ENCODE measurements around the gene VARS1. TPM values are rescaled to one million over a fixed set of nuclear protein-coding genes. Genes with fewer than 3 reads are reported as not detected.

VARS1 gene
- total RNA-seq, 1 experiment from 2014 or later: 89.8 TPM

DNA sequence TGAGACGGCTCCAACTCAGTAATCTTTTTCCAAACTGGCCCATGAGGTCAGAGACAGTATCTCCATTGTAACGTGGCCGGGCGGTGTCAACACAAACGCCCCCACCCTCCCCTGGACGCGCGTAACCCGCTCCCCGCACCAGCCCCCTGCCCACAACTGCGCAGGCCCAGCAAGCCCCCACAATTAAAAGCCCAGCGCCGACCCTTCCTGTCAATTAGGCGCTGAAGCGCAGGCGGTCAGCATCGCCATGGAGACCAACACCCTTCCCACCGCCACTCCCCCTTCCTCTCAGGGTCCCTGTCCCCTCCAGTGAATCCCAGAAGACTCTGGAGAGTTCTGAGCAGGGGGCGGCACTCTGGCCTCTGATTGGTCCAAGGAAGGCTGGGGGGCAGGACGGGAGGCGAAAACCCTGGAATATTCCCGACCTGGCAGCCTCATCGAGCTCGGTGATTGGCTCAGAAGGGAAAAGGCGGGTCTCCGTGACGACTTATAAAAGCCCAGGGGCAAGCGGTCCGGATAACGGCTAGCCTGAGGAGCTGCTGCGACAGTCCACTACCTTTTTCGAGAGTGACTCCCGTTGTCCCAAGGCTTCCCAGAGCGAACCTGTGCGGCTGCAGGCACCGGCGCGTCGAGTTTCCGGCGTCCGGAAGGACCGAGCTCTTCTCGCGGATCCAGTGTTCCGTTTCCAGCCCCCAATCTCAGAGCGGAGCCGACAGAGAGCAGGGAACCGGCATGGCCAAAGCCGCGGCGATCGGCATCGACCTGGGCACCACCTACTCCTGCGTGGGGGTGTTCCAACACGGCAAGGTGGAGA is 19.7 kb upstream of the VARS1 start, which contains the start of the genes HSPA1A and HSPA1L:
HSPA1A (plus strand) TSS at position 519 of the 814 bp plus-strand sequence; CDS start at position 733, 214 bp downstream.
HSPA1L (minus strand) TSS at position 259 of the 814 bp plus-strand sequence. CDS start 3,311 bp downstream, outside the sequence.
- H3K4me3 ChIP-seq (ENCODE audit: low read length): peak within 1 kb of the TSS; percentile 87
- peak within 1 kb of the TSS; percentile 76 for H2AFZ ChIP-seq (ENCODE audit: low read length)
- peak within 1 kb of the TSS; percentile 84 for H3K27ac ChIP-seq (ENCODE audit: low read length)
- H3K36me3 ChIP-seq (ENCODE audit: low read depth, low read length): no peaks in the 10 kb centered on the region
- TF ChIP-seq EZH2 (IDR thresholded peaks at IDR 0.05; ENCODE audit: low read length, unreplicated experiment): no peak
- TF ChIP-seq, protein P1, sequence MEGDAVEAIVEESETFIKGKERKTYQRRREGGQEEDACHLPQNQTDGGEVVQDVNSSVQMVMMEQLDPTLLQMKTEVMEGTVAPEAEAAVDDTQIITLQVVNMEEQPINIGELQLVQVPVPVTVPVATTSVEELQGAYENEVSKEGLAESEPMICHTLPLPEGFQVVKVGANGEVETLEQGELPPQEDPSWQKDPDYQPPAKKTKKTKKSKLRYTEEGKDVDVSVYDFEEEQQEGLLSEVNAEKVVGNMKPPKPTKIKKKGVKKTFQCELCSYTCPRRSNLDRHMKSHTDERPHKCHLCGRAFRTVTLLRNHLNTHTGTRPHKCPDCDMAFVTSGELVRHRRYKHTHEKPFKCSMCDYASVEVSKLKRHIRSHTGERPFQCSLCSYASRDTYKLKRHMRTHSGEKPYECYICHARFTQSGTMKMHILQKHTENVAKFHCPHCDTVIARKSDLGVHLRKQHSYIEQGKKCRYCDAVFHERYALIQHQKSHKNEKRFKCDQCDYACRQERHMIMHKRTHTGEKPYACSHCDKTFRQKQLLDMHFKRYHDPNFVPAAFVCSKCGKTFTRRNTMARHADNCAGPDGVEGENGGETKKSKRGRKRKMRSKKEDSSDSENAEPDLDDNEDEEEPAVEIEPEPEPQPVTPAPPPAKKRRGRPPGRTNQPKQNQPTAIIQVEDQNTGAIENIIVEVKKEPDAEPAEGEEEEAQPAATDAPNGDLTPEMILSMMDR (conservative IDR thresholded peaks at IDR 0.05; ENCODE audit: low read depth, low read length): no peak
- TF ChIP-seq EZH2phosphoT487 (IDR thresholded peaks at IDR 0.05; ENCODE audit: borderline replicate concordance, low read length): no peak
- peak within 1 kb of the TSS; percentile 89 for H3K4me2 ChIP-seq (ENCODE audit: low read length)
- peak; percentile 98 for DNase-seq
- peak; percentile 76 for ATAC-seq
- intact Hi-C loops (cut with micrococcal nuclease): loop anchor here (2.0 to 5.0 kb wide), 3 partner anchors 20 to 78 kb away; partner anchors contain the start of genes CLIC1 and VARS1
- no TSS peak for BruUV-seq (replicated peaks)
- peaks cover 24% of the 10 kb centered on the region for H4K20me1 ChIP-seq (ENCODE audit: low read length)
- ChIA-PET CTCF (interaction anchor here (0.5 to 1.0 kb wide), 6 partner anchors 8 to 40 kb away, joined by 3 to 7 read pairs (median 4); partner anchors contain the start of gene LSM2), POLR2A (ENCODE audit: unreplicated experiment) (interaction anchor here (0.5 to 1.8 kb wide), 16 partner anchors 8 to 1500 kb away, joined by 3 to 54 read pairs (median 5); partner anchors contain the start of genes HSPA1B, LSM2, NEU1 and VARS1)
- H3K9me3 ChIP-seq (ENCODE audit: low read length): no peaks in the 10 kb centered on the region
- H3K4me1 ChIP-seq (ENCODE audit: insufficient read depth, low read length): peaks cover 22% of the 10 kb centered on the region
- H3K9me2 ChIP-seq (replicated peaks; ENCODE audit: low read length): no peaks in the 10 kb centered on the region
- H3F3A ChIP-seq (ENCODE audit: low read length, unreplicated experiment): no peaks in the 10 kb centered on the region
- H3K27me3 ChIP-seq (ENCODE audit: low read length): no peaks in the 10 kb centered on the region
- H3K9ac ChIP-seq (ENCODE audit: low read length): peak within 1 kb of the TSS; percentile 63
- H3K79me2 ChIP-seq (ENCODE audit: low read length): peaks cover 42% of the 10 kb centered on the region

DNA sequence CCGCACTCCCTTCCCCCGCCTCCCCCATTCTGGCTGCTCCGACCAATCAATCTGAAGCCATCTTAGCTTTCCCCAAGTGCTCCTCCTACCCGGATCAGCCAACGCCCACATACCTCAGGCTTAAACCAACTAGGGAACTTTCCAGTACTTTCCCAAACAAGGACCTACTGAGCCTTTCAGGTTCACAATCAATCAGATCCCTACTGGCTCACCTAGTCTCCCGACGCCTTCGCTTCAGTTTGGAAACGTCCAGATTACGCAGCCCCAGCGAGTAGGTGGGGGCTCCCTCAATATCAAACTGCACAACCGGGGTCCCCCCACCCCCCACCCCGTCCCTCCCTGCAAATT is 19.1 kb upstream of the VARS1 start:
- ChIA-PET POLR2A (ENCODE audit: unreplicated experiment) (interaction anchor here (0.5 to 1.8 kb wide), 15 partner anchors 8 to 1500 kb away, joined by 3 to 54 read pairs (median 5); partner anchors contain the start of genes GPANK1, HSPA1B, LSM2 and NEU1), CTCF (interaction anchor here (0.6 to 1.0 kb wide), 5 partner anchors 8 to 20 kb away, joined by 3 to 7 read pairs (median 4); partner anchors contain the start of gene LSM2)
- H3K9me2 ChIP-seq (replicated peaks; ENCODE audit: low read length): no peaks in the 10 kb centered on the region
- peak overlapping the region; percentile 84 for H3K27ac ChIP-seq (ENCODE audit: low read length)
- H3K4me2 ChIP-seq (ENCODE audit: low read length): peak overlapping the region; percentile 89
- TF ChIP-seq EZH2 (IDR thresholded peaks at IDR 0.05; ENCODE audit: low read length, unreplicated experiment) (no peak), EZH2phosphoT487 (IDR thresholded peaks at IDR 0.05; ENCODE audit: borderline replicate concordance, low read length) (no peak)
- TF ChIP-seq, protein P1 (conservative IDR thresholded peaks at IDR 0.05; ENCODE audit: low read depth, low read length): no peak
- ATAC-seq (peak; percentile 69), DNase-seq (peak; percentile 96)
- H3K4me3 ChIP-seq (ENCODE audit: low read length): peak overlapping the region; percentile 87
- peak overlapping the region; percentile 55 for H3K9ac ChIP-seq (ENCODE audit: low read length)
- intact Hi-C loops (cut with micrococcal nuclease): loop anchor here (2.0 to 5.0 kb wide), 3 partner anchors 20 to 77 kb away; partner anchors contain the start of genes CLIC1 and VARS1
- H3K27me3 ChIP-seq (ENCODE audit: low read length): no peaks in the 10 kb centered on the region
- peaks cover 36% of the 10 kb centered on the region for H3K79me2 ChIP-seq (ENCODE audit: low read length)
- peak overlapping the region; percentile 65 for H2AFZ ChIP-seq (ENCODE audit: low read length)
- H3K36me3 ChIP-seq (ENCODE audit: low read depth, low read length): no peaks in the 10 kb centered on the region
- peaks cover 16% of the 10 kb centered on the region for H3K4me1 ChIP-seq (ENCODE audit: insufficient read depth, low read length)
- H3F3A ChIP-seq (ENCODE audit: low read length, unreplicated experiment): no peaks in the 10 kb centered on the region
- H4K20me1 ChIP-seq (ENCODE audit: low read length): peaks cover 20% of the 10 kb centered on the region
- no peaks in the 10 kb centered on the region for H3K9me3 ChIP-seq (ENCODE audit: low read length)
- BruUV-seq (replicated peaks): no TSS peak

Measured in PC-3 (cell line).